HG03378 (cell line): ENCODE data around the gene LARGE1.

ENCODE experiments used
- ATAC-seq: cut with Tn5 transposase; IDR thresholded peaks from one replicate; pipeline ENCODE4 v1.9.1; 2021; ENCODE audit warnings: mild to moderate bottlenecking, moderate library complexity; ENCODE audit not compliant: unreplicated experiment

Gene LARGE1

DNA sequence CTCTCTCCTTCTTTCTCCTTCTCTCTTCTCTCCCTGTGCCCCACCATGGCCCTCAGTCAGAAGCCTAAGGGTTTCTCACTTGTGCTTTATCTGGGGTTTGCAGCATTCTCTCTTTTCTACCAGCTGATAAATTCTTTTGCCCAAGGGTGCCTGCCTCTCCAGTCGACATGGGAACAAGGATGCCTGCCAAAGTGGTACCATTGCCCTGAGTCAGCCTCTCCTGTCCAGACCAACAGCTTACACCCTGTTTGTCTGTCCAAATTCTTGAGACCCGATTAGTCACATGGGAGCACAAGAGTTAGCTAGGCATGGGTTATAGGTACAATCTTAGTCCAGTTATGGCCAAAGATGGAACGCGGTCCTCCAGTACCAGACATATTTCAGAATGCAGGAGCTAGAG lies 242.7 kb downstream of the LARGE1 start:
- ATAC-seq: no peak

DNA sequence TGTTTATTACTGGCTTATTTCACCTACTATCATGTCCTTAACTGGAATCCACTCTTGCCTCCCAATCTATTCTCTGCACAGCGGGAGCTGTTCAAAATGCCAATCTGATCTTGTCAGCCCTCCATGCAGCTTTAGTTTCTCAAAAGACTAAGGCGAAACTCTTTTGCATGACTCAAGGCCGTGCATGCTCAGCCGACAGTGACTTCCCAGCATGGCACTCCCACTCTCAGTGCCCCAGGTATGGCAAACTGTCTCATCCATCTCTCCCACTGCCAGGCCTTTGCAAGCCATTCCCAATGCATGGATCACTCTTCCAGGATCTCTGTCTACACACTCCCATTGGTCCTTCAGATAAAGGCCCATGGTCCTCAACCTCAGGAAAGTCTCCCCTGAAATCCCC lies 245.9 kb downstream of the LARGE1 start:
- ATAC-seq: no peak

DNA sequence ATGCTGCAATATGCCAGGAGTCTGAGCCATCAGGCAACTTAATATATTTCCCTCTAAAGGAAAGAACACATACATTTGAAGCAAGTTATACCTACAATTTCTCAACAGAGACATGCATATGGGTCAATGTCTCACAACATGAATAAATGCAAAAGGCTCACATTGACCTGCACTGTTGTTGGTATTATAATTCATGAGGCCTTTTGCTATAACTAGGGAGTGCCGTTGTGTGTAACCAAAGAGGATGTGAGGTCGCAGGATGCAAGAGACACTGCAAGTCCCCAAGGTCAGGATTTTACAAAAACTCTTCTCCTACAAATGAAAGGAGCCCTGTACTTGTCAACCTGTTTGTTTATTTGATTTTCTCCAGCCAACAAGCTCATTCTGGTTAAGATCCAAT lies 250.5 kb downstream of the LARGE1 start:
- ATAC-seq: no peak

DNA sequence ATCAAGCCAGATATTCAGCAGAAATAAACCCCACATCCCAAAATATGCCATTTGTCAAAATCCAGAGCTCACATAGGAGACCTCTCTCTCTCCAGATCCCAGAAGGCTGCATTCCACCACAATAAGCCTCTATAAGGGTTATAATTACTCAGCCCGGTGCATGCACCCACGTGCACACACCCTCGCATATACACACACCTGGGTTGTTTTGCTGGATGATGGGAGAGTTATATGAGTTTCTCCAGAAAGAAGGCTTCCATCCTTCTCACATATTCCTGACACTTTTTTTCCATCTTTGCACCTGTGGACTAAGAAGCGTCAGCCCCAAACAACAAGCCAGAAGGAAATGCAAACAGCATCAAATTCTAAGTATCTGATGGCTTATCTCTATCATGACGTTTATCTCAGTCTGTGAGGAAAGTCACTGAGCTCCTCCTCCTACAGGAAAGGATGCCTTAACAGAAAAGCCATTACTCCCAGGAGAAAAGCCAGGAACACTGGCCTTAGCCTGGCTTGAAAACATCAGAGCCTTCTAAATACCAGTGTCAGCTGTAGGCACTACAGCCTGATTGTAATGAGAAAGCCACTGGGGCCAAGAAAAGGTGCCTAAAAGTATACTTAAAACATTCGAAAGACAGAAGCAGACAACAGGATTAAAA lies 253.2 kb downstream of the LARGE1 start:
- no peak for ATAC-seq

DNA sequence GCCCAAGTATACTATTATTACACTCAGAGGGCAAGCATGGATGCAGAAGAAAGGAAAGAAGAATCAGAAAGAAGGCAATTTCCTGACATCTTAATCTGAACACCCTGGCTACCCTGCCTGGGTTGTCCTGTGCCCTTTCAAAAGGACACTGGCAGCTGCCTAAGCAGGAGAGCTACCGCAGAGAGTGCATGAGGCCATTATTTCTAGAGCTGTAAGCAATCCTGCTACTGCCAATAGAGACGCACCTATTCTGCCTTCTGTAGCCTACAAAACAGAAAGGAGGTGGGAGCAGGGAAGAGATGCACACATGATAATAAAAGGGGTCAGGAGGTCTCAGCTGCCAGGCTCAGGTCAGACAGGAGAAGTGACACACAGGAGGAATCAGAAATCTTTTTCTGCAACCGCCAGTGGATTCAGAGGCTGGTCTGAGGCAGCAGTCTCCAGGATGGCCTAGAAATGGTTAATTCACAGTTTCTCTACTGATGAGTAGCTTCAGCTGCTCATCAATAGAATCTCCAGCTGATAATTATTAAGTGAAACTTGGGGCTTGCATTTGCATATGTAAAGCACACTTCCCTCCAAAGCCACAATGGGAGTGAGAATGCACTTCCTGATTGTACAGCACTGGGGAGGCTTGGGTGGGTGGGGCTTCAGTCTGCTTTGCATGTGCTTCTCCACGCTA lies 253.9 kb downstream of the LARGE1 start:
- ATAC-seq: no peak

DNA sequence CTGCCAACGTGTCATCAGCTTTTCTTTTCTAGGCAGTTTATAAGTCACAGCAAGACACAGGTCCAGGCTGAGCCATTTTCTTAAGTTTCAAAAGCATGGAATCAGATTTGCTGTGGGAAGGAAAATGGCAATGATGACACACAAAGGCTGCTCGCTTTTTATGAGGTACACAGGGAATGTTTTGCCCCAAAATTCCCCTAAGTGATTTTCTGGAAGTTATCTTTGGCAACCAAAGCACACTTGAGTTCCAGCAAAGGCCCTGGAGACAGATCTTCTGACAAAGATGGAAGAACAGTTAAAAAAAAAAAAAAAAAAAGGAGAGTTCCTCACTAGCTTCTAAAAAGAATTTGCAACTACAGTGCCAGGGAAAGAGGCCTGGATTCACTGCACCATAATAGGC lies 260.8 kb downstream of the LARGE1 start:
- no peak for ATAC-seq

DNA sequence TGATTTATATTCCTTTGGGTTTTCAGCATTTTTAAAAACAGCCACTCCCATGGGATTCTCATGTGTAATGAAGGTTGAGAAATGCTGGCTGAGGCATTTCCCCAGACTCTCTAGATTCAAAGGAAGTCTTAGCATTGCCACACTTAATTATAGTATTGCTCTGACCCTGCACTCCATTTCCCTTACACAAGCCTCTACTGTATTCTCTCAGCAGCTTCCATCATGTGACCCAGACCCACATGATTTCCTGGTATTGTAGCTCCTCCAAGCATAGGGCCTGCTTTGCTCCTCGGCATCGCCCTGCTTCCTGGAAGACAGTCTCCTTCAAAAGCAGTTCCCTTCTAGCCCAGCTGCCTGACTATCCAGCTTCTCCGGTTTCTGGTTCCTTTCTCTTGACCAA lies 261.5 kb downstream of the LARGE1 start:
- ATAC-seq: no peak

DNA sequence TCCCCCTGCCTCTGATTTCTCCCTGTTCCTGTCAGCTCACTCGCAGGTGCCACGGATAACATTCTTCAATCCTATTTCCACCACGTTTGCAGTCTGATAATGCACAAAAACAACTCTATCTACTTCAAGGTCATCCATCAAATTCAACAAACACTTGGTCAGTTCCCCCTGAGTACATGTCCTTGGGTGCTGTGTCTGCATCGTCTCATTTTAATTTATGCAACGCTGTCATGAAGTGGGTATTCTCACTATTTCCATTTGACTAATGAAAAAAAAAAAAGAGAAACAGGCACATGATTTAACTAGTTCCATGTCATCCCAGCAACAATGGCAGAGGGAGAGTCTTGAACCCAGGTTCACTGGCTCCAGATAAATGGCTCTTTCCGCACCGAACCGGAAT lies 262.6 kb downstream of the LARGE1 start:
- no peak for ATAC-seq

DNA sequence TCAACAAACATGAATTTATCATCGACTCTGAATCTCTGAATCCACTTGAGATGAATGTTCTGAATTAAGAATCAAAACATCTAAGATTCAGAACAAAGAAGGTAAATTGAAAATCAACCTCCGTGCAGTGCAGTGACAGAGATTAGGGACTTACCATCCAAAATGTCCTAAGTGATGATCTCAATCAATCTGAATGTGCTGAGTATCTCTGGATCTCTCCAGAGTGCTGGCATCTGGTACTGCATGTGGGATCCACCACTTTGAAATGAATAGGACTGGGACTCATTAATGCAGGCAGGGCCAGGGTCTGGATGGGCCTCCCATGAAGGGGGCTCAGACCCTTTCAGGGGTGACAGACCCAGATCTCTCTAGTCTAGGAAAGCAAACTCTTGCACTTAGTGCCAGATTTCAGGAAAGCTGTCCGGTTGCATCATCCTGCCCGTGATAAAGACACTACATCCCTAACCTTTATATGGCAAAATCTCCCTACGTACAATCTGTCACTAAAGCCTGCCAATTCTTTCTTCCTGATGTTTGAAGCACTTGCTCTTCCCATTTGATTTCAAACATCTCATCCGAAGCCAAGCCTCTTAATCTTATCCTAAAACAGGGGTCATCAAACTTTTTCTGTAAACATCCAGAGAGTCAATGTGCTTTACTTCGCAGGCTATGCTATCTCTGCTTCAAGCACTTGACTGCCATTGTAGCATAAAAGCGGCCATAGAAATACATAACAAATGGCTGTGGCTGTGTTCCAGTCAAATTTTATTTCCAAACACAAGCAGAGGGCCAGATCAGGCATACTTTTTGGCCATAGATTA lies 263.3 kb downstream of the LARGE1 start:
- no peak for ATAC-seq

DNA sequence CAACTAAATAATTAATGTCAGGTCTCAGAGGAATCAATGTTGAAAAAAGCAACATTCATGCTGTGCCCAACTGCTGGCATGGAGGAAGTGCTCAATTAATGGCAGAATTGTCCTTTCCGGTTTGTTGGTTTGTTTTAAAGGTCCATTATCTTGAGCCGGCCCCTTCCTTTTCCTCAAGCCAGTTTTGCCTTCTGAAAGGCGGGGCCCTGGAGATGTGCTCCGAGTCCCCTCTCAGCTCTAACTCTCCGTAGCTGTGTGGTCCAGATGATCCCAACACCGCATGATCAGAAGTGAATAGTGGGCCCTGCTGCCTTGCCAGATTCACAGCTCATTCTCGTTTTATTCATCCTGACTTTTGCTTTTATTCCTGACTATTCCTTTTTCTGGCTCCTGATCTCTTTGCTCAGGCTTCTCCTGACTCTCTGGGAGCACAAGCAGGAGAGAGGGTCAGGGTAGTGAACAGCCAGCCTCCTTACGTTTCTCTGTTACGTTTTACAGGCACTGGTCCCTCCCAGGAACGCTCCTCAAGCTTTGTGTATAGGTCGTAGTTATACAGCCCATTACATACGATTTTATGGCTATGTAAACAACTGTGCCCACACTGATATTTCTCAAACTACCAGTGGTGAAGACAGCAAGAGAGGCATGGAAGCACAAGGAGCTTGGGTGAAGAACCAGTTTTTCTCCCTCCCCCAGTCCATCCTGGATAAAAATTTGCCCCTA lies 265.9 kb downstream of the LARGE1 start:
- no peak for ATAC-seq

DNA sequence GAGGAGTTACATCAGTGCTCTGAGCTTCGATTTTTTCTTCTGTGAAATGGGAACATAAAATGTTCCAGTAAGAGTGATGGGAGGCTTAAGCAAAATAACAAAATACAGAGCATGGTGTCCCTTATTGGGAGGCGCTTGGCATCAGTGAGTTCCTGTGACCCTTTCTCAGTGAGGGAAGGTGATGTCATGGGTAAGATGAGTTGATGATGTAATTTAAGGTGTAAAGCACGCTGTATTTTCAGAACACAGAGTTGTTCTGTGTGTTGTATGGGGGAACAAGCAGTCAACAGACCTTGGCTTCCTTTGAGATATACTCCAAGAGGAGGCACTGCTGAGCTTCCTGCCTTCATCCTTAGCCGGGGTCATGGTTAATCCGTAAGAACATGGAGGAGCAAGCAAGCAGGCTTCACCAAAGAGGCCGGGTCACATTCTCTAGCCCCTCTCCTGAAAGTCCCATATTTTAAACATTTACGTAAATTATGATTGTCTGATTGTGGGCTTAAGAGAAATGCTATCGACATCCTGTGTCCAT lies 266.7 kb downstream of the LARGE1 start:
- no peak for ATAC-seq

DNA sequence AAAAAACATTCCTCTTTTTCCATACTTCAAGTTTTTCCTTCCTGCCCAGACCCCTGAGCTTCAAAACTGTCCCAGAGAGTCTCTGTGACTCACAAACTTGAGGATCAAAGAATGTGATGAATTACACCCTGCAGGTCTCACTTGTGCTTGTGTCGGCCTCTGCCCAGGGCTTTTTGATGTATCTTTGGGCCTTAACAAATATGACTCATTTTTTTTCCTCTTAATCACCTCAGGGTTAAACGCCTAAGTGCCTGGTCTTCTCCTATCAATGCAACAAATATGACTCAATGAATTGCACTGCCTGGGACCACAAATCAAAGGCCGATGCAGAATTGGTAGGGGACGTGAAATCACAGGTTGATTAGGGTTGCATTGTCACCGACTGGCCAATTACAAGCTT lies 267.7 kb downstream of the LARGE1 start:
- no peak for ATAC-seq

DNA sequence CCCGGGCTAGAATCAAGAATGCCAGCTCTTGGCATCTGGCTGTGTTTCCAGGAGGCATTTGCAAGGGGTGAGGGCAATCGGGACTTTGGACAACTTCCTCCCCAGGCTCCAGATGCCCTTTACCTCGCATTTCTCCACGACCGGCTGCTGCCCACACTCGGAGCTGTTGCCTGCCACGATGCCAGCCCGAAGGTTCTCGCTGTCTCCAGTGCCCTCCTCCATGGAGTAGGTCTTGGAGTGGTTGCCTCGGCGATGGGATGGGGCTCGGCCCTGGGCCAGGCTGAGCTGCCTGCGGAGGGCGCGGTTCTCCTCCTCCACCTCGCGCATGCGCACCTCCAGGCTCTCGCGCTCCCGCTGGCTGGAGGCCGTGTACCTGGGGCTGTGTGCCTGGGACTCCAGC lies 270.0 kb downstream of the LARGE1 start:
- ATAC-seq: no peak

DNA sequence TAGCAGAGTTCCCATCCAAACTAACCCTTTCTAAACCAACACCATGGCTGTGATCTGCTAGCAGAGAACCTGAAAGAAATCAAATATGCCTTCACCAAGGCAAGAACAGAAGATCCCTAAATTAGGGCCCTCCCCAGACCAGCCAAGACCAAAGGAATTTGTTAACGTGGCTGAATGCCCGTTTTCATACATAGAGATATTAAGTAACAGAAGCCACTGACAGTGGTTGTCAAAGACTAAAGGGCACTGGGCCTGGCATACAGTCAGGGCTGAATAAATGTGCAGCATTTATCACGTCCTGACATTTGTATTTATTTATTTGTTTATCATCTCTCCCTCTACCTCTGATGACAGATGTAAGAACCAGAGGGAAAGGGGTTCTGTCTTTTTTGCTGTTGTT lies 271.8 kb downstream of the LARGE1 start:
- no peak for ATAC-seq

DNA sequence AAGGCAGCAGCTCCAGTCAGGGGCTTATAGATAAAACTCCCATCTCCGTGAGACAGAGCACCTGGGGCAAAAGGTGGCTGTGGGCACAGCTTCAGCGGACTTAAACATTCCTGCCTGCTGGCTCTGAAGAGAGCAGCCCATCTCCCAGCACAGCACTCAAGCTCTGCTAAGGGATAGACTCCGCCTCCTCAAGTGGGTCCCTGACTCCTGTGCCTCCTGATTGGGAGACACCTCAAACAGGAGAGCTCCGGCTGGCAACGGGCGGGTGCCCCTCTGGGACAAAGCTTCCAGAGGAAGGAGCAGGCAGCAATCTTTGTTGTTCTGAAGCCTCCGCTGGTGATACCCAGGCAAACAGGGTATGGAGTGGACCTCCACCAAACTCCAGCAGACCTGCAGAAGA lies 279.4 kb downstream of the LARGE1 start:
- no peak for ATAC-seq

DNA sequence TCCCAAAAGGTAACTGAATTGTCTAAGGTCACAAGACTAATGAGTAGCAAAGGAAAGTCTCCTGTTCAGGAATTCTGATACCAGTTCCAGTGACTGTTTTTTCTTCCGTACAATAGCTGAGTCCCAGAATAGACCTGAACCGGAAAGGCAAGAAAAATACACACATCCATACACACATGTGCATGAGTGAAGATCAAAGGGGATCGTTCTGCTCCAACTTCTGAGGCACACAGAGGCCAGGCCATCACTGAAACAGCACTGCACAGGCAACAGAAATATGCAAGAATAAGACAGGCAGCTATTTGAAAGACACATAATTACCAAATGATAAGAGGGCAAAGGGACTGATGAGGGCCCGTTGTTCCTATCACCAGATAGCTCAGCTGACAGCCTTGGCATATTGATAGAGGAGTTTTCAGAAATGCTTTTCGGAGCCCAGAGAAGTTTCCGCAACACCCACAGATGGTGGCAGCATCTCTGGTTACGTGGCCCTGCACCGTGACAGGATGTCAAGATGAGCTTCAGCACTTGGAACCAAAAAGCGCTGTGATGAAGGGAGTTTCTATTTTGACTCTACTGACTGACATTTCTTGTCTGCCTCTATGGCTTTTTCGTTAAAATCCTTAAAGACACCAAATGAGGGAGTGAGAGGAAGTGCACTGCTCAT lies 280.6 kb downstream of the LARGE1 start:
- ATAC-seq: no peak

DNA sequence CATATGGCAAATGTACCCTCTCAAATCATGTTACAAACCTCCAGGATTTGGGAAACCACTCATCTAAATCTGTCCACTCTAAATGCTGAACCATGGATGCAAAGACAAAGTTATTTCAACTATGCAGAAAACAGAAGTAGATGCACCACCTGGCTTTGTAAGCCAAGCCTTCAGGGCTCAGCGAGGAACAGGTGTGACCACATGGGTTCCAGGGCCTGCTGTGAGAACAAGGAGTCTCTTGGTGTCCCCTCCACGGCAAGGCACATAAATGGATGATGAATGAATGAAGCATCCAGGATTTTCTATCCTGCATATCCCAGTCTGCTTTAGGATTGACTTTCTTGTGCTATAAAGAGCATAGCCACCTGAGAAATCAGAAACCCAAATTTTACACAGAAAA lies 284.5 kb downstream of the LARGE1 start:
- ATAC-seq: no peak

DNA sequence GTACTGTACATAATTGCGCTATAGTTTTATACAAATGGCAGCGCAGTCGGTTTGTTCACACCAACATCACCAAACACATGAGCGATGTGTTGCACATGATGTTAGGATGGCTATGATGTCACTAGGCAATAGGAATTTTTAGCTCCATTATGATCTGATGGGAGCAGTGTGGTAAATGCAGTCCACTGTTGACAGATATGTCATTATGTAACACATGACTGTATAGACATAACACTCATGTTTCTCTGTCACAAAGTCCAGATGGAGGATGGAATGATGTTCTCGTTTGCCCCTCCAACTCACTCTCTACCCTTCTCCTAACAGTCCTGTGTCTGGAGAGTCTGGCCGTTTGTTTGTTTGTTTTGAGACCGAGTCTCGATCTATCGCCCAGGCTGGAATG lies 288.5 kb downstream of the LARGE1 start:
- ATAC-seq: no peak

DNA sequence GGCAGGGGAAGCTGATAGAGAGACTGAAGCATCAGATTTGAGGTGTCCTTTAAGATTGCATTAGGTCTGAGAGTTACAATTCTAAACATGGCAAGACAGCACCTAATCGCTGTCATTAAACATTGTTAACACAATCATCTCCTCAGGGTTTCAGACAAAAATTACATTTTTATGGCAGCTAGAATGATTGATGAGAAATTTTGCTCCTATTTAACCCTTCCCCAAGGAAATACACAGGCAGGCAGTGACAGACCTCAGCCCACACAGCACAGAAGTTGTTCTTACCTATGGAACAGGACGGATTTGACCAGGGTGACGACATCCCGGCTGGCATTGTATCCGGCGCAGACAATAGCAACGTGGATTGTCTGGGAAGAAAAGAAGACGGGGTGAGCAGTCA lies 294.3 kb downstream of the LARGE1 start:
- ATAC-seq: no peak

DNA sequence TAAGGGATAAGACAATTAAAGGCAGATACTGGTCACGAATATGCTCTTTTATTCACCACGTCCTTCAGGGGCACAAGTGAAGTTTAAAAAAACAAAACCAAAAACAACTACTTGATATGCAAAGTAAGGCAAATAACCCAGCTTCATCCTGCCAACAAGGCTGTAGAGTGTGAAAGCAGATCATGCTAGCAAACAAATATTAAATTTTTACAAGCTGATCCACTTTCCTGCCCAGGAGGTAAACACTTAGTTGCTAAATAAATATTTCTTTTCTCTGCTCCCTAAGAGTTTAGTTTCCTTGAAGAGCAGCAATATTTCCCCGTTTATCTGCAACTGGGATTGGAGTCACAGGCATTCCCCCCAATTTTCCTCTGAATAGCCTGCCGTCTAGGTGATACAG lies 300.2 kb downstream of the LARGE1 start:
- ATAC-seq: no peak

DNA sequence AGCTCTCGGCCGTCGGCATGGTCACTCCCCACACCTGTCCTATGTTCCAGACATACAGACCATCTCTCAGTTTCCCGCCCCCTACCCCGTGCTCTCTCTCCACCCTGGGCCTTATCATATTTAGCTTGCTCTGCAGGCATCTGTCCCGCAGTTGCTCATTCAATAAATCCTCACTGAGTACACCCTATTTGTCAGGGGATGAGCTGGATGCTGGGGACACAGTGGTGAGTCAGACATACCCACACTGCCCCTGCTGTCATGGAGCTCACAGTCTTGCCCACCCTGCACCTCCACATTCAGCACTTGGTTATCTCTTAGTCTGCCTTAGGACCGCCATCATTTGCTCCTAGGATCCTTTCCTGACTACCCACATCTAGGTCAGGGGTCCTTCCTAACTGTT lies 313.8 kb downstream of the LARGE1 start:
- no peak for ATAC-seq
